Breast epithelium (tissue), 3 donors: ENCODE results near the gene TC2N.

ENCODE experiments used
- POLR2A ChIP-seq: fragments of 450-650 bp; IDR thresholded peaks from one replicate; pipeline ENCODE4 v1.6.1; 2016; ENCODE audit warnings: antibody characterized with exemption, mild to moderate bottlenecking, moderate library complexity
- TF ChIP-seq, protein P1 (sequence below), 3 donors: fragments of 450-650 bp; IDR thresholded peaks; one replicate each; pipeline ENCODE4 v1.5.1; 2016 to 2017; ENCODE audit warnings: antibody characterized with exemption in 3 of 3, mild to moderate bottlenecking in 3 of 3, moderate library complexity in 3 of 3

DNA sequence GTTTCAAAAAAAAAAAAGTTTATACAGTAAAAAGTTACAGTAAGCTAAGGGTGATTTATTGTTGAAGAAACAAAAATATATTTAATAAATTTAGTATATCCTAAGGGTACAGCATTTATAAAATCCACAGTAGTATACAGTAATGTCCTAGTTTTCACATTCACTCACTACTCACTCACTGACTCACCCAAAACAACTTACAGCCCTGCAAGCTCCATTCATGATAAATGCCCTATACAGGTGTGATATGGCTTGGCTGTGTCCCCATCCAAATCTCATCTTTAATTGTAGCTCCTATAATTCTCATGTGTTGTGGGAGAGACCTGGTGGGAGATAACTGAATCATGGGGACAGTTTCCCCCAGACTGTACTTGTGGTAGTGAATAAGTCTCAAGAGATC is 61.7 kb downstream of the TC2N start:
- TF ChIP-seq, protein P1, sequence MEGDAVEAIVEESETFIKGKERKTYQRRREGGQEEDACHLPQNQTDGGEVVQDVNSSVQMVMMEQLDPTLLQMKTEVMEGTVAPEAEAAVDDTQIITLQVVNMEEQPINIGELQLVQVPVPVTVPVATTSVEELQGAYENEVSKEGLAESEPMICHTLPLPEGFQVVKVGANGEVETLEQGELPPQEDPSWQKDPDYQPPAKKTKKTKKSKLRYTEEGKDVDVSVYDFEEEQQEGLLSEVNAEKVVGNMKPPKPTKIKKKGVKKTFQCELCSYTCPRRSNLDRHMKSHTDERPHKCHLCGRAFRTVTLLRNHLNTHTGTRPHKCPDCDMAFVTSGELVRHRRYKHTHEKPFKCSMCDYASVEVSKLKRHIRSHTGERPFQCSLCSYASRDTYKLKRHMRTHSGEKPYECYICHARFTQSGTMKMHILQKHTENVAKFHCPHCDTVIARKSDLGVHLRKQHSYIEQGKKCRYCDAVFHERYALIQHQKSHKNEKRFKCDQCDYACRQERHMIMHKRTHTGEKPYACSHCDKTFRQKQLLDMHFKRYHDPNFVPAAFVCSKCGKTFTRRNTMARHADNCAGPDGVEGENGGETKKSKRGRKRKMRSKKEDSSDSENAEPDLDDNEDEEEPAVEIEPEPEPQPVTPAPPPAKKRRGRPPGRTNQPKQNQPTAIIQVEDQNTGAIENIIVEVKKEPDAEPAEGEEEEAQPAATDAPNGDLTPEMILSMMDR (IDR thresholded peaks at IDR 0.05), result no peak
- TF ChIP-seq POLR2A, result no peak
